Activated CD4-positive, alpha-beta T cell treated with anti-CD3 and anti-CD28 coated beads for 1 hour (primary cell): ENCODE data around the gene POLN.
A peak's percentile ranks its signal among the peaks of the same experiment; 100 is the strongest.

Experiments
- DNase-seq: peaks from one replicate; pipeline ENCODE4 v3.0.0-alpha.2; 2020

Gene POLN

DNA sequence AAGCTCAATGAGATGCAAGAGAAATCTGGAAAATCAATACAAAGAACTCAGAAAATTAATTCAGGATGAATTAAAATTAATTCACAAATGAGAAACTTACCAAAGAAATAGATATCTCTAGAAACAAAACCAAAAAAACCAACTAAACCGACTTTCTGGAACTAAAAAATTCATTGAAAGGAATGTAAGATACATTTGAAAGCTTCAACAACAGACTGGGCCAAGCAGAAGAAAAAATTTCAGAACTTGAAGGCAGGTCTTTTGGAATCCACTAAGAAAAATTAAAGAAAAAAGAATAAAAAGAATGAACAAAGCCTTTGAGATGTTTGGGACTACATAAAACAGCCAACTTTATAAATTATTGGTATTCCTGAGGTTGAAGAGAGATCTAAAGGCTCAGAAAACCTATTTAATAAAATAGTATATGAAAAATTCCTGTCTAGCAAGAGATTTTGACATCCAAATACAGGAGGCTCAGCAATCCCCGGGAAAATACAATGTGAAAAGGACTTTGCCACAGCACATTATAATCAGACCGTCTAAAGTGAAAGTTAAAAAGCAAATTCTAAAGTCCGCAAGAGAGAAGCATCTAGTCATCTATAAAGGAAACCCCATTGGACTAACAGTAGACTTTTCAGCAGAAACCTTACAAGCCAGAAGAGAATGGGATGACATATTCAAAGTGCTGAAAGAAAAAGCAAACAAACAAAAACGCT, 138.6 kb downstream of the POLN start:
- no peak for DNase-seq

DNA sequence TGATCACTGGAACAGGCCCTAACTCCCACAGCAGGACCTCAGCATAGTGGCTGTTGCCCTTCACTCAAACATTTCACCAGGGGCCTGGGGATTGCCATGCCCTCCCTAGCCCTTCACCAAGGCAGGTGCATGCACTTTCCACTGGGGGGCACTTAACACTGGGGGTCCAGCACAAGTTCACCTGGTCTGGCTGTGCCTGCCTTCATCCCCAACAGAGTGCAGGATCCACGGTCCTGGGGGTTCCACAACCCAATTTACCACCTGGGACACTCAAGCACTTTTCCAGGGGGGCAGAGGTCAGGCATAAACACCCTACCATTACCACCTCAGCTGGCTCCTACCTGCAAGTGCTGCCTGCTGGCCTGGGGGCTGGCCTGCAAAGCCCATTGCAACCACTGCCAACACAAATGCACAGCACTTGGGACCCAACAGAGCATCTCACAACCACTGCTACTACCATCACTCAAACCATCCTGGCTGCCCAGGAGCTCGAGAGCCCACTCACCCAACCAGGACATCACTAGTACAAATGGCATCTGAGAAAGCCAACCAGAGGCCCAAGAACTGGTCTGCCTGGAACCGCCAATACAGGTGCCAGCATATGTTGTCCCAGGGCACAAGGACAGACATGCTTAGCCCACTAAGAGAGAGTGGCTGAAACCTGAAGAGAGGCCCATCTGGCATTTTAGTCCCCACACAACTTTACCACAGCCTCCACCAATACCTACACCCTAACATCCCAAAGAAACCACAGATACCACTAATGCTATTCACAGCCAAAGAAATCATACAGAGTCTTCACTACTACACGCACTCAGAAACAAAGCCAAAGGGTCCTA, 139.7 kb downstream of the POLN start:
- DNase-seq: no peak

DNA sequence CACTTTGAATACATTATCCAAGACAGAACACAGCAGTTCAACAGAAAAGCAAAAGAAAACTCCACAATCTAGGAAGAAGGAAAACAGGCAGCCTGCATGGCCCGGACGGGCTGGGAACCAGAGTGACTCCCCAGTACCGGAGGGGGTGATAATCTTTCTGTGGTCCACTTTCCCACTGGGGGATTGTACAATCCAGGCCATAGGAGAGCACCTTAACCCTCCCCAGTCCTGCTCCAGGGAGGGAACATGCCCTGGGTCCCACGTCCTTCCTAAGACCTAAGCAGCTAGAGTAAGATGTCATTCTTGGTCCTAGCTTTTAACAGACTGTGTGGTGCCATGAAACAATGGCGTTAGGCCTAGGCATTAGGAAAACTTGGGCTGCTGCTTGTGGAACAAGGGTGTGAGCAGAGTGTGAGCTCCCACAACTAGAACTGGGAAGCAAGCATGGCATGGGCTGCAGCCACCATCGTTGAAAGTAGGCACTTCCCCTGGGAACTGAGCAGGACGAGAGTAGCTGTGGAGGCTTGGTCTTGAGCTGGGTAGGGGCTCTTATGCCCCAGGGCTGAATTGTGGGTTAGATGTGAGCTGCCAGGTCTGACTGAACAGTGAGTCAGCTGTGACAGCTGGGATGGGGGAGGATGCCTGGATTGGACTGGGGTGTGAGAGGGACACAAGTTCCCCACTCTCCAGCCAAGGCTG, 140.4 kb downstream of the POLN start:
- DNase-seq: no peak

DNA sequence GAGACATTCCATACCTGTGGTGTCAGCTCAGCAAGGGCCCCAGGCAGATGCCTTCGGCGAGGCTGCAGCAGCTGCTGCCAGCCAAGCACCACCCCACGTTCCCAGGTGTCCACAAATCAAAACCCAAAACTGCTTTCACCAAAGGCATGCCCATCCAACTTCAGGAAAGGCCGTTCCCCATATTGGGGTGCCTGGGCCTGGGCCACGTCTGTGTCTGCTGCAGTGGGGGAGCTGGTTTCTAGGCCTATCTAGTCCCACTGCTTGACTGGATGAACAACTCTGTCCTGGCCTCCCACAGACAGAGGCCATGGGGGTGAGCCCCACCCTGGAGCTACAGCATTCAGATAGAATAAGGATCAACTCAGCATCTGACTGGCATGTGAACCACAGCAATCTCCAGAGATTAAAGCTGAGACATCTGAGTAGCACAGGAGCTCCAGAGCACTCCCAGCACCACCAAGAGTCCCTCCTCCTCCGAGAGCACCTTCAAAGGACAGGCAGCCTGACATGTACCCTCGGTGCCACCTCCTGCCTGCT, 145.8 kb downstream of the POLN start:
- no peak for DNase-seq

DNA sequence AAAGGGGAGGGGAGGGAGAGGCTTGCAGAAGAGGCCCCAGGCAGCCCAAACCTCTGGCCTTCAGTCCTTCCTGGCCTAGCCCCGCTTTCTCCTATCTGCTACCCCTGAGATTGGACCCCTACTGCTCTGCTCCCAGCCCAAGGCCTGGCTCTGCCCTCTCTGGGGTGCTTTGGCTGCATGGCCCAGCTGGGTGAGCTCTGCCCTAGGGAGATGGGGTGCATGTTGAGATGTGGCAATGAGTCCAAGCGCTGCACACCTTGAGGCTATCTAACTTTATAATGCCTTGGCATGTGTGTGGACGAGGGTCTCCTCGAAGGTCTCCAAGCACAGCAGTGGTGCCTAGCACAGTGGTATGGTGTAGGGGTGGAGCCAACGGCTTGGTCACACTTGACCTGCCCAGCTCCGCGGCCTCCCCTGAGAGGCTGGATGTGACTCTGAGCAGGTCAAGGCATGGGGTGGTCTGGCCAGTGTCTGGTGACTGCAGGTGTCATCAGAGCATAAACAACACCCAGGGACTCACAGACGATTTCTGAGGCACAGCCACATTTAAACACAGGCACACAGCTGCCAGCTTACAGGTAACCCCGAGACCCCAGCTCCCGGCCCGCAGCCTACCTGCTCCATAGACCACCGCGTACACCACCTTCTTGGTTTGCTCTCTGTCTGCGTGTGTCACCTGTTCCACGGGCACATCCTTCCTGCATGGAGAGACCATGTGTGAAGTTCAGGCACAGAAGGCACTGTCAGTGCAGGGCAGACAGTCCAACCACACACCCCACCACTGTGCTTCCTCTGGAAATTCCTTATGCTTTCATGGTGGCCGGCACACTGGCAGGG, 146.5 kb downstream of the POLN start:
- no peak for DNase-seq

DNA sequence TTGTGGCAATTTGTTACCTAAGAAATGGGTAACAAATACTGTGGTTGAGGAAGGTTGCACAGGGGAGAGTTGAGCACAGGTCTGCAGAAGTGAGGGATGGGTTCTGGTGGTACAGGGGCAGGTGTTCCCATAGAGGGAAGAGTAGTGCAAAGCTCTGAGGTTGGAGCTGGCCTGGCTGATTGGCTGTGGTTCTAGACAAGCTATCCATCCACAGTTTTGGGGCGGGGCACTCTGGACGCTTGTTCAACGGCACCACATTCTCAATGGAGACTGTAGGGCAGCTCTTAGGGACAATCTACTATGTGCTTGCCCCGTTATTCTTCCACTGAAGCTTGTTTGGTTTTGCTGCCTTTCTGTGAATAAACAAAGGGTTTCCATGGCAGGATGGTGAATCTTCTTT, 147.4 kb downstream of the POLN start:
- DNase-seq: no peak

DNA sequence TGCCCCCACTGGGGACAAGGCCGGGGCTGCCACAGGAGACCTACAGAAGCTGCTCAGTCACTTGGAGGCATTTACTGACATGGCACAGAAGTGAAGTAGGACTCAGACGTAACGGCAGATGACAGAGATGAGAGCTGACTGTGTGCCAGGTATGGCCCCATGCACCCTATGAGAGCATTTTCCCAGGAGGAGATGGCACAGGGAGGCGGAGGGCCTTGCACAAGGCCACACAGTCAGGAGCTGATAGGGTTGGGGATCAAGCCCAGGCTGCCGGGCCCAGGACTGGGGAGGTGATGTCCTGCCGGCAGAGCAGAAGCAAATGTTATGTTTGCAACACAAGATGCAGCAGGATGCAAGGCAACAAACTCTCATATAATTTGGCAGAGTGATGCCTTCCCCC, 148.7 kb downstream of the POLN start:
- DNase-seq: no peak

DNA sequence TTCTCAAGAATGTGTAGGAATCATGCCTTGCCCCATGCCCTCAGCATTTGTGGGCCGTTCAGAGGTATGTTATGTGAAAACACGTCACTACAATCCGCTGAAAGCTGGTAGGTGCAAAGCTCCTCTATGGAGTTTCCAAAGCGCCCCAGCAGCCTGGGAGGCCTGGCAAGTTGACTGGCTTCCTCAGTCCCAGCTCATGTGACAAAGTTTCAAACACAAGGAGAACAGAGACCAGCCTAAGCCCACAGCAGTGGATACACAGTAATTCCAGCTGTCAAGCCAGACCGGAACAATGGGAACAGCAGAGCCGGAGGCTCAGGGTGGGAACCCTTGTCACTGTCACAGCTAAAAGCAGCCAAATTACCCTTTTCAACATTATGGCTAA, 149.3 kb downstream of the POLN start:
- DNase-seq: no peak

DNA sequence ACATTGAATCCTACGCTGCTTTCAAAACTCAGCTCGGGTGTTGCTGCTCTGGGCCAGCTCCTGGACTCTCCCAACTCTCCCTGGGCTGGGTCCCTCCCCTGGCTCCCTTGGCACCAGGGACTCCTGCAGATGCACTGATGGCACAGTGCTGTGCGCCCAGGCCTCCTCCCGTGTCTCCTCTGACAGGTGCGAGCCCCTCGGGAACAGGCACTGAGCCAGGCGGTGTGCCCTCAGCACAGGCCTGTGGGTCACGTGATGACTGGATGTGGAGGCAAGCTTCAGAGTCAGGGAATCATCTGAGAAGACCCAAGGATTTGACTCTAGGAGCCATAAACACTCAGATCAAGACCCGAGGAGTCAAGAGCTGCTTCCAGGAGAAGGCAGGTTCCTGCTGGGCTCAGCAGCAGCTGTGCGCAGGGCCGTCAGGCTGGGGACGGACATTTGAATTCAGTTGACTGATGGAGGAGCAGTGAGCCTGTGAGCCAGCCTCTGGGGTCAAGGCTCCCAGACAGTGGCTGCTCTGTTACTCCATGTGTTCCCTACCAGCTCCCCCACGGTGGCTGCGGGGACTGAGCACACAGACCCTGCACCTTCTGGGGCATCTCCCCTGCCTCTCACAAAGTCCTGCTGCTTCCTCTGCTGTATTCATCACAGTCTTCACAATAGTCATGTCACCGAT, 149.8 kb downstream of the POLN start:
- no peak for DNase-seq

DNA sequence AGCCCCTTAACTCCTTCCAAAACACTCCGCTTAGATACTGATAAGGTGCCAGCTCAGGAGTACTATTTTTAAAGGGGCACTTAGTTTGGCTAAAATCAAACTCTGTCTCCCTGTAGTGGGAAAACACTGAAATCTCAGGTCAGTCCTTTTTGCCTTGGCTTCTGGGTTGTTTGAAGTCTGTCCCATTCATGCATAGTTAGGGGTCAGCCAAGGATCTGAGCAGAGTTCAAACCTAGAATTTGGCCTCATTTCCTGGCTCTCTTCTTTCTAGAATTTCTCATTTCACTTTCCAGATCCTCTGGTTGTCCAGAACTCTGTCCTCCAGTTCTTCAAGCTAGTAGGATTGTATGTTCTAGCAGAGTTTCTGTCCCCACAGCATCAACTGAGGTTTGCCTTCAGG, 151.3 kb downstream of the POLN start:
- no peak for DNase-seq

DNA sequence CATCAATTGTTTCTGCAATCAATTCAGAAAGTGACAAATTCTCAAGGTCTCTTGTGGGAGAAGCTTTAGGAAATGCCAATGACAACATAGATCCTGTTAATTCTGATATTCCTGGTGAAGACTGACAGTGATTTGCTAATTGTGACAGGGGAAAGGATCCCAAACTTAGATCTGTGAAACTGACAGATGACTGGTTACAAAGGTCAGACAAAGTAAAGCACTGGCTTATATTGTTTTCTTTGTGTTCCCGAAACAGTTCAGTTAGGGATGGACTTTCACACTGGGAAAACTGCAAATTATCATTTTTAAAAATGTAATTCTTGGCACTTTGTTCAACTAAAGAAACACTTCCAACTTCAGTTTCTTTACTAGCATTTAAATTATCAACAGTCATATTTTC, 152.7 kb downstream of the POLN start:
- no peak for DNase-seq

DNA sequence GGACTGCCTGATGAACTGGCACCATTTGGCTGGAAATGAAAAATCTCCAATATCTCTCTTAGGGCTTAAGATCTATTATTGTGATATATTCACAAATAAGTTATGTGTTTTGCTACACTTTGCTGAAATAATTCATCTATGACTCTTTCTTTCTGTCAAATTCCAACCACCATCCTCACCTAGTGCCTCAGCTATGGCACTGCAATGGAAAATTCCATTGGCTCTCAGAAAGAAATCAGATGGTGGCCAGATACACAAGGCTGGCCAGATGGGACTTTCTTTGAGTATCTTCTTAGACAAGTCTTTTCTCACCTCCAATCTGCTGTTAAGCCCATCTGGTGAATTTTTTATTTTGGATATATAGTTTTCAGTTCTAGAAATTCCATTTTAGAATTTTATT, 154.8 kb downstream of the POLN start:
- DNase-seq: no peak

DNA sequence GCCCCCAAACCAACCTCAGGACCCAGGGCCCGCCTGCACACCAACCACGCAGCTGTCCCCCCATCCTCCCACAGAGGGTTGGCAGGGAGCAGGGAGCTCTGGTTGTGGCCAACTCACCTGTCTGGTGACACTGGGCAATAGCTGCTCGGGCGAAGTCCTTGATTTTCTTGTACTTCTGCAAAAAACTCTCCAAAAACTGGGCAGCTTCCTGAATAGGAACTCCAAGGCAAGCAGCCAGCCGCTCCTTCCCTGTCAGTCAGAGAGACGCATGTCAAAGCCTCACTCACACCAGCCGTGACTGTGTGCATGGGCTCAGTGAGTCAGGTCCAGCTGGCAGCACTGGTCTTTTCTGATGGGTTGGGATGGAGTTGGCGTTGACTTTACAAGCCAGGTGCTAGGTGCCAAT, 156.4 kb downstream of the POLN start:
- DNase-seq: no peak

DNA sequence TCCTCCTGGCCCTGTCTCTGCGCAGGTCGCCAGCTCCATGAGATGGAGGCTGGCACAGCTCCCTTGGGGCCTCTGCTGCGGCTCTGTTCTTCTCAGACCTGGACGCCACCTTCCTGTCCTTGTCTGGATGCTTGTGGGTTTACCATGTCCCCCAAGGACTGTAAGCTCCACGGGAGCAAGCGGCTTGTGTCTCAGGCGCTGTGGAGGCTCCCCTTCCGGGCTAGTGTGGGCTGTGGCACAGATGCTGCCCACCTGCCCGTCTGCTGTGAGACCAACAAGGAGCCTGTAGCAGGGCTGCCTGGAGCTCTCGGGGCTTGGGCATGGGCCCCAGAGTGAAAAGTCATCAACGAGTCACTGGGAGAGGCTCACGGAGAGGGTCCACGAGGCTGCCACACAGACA, 157.6 kb downstream of the POLN start:
- DNase-seq: no peak

DNA sequence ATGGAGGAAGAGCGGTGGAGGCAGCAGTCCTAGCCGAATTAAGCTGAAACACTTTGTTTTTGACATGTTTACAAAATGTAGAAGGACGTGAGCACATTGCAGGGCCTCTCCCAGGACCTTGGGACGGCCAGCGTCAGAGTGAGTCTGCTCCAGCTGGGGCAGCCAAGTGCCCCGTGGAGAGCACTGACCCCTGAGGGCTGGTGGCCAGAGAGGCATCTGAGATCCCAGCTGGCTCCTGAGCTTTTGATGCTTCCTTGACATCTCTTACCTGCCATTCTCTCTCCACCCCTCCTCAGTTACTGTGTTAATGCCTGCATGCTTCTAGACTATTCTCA, 158.1 kb downstream of the POLN start:
- no peak for DNase-seq

DNA sequence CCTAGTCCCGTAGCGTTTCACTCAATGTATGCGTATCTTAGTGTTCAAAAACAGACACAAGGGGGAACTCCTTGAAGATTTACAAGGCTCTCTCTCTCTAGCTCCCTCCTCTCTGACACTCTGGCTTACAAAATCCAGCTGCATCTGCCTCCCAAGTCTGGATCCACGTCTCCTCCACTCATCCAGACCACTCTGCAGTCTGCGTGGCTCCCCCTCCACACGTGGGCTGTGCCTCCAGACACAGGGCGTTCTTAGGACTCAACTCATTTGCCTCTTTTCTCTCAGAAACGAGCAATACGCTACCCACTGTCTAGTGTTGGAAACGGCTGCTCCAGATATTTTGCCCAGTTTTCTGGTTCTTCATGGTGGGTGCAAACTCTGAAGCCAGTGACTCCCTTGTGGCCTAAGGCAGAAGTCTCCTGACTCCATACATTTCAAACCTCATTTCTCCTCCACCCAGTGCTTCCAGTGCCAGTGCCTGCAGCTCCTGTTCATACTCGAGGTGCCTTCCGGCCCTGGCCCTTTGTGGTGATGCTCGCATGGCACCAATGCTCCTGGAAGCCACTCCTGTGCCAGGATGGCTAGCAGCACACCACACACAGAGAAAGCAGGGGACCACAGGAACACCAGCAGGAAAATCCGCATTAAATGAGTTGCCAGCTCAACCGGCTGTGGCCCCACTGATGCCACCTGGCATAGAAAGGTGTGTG, 158.7 kb downstream of the POLN start:
- peak; percentile 4 for DNase-seq

DNA sequence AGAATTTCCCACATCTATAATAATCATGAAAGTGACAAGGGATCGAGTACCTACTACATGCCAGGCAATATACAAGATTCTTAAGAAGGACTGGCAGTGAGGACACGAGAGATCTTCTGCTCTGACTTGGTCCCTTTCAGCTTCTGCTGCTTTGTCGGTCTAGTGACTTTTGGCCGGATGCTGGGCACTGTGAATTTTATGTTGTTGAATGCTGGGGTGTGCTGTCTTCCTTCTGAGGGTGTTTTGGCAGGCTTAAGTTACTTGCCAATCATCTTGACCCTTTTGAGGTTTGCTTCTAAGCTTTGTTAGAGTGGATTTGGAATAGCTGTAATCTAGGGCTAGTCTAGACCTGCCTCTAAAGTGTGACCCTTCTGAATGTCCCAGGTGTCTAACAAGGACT, 159.3 kb downstream of the POLN start:
- no peak for DNase-seq

DNA sequence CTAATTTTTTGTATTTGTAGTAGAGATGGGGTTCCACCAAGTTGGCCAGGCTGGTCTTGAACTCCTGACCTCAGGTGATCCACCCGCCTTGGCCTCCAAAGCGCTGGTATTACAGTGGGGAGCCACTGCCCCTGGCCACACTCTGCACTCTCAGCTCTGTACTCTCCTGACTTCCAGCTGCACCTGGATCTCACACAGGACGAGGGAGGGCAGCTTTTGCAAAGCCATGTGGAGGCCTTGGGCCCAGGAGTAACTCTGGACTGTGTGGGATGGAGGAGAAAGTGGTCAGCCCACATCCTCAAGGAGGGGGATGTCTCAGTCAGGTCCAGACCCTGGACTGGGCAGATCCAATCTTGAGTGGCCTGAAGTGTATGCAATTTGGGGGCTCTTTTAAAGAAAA, 159.8 kb downstream of the POLN start:
- peak; percentile 6 for DNase-seq

DNA sequence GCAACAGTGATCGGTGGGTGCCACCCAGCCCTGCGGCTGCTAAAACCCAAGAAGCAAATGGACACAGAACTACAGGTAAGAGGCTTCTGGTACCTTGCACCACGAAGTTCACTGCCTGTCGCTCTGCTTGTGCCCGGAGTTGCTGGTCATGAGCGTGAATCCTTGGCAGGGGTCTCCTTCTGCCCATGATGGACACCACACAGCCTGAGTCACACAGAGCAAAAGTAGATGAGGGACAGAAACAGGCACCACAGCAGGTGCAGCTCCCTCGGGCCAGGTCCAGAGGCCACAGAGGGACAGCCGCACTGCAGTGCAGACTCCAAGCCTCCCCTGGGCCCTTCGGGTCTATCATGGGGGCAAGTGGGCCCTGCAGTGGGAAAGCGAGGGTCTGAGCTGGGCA, 160.4 kb downstream of the POLN start:
- DNase-seq: no peak

DNA sequence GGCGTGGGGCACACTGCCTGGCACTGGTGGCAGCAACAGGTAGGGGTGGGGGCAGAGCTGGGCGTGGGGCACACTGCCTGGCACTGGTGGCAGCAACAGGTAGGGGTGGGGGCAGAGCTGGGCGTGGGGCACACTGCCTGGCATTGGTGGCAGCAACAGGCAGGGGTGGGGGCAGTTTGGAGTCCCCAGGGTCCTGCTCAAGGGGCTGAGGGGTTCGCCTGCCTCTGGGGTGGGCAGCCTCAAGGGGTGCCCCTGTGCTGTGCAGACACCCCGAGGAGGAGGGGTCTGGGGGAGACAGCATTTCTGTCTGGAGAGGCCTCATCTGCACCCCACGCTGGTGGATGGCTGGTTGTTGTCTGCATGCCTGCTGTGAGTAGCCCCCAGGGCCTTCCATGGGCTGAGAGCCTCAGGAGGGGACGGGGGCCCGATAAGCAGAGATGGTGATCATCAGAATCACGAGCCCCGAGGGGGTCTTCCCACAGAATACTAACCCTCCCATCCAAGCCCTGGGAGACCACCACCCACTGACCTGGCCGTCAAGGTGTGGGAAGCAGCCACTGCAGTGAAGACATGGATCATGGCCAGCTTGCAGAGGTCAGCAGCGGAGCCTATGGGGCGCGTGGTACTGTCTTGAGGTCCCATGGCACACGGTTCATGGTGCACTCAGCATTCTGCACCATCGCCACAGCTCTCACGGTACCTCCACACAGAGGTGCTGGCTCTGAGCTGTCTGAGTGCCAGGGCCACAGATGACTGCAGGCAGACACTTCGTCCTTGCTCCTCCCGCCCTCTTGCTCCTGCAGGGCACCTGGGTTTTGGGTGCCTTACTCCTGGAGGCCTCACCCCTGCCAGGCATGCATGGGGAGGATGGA, 161.3 kb downstream of the POLN start:
- DNase-seq: no peak

DNA sequence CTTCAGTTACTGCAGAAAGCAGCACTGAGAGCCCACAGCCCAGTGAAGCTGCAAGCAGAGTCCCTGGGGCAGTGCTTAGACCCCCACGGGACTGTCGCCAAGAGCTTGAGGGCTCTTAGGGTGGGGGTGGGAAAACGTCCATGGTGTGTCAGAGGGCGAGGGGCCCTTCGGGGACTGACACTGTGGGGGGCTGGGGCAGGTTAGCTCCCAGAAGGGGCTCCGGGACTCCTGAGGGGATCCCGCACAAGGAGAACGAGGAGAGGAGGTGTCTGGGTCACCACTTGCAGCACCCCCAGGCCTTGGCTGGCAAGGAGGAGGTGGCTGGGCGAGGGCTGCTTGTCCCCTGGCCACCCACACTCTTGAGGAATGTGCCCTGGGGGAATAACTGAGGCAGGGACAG, 162.0 kb downstream of the POLN start:
- DNase-seq: no peak
